SU-DHL-6 (cell line): ENCODE measurements around the gene BCAS4.

ENCODE experiments used
- H2AFZ ChIP-seq: fragments of 200-600 bp; sonication (generic); 2 replicates; pipeline ENCODE4 v1.6.1; 2014; ENCODE audit warnings: low read depth, mild to moderate bottlenecking, moderate library complexity, mixed read lengths, antibody characterized with exemption, low read length; ENCODE audit not compliant: severe bottlenecking
- H3F3A ChIP-seq: fragments of 200-600 bp; shearing (Covaris generic); 2 replicates; pipeline ENCODE4 v1.6.0; 2016; ENCODE audit warnings: antibody characterized with exemption, mild to moderate bottlenecking; ENCODE audit not compliant: insufficient read depth
- H3K27ac ChIP-seq: fragments of 200-600 bp; sonication (generic); 2 replicates; pipeline ENCODE4 v1.5.1; 2016; ENCODE audit warnings: low read depth, mild to moderate bottlenecking, low read length, moderate library complexity, mixed read lengths
- H3K27me3 ChIP-seq: fragments of 200-600 bp; sonication (generic), shearing (Covaris generic); 2 replicates; pipeline ENCODE4 v1.6.0; 2014; ENCODE audit warnings: mild to moderate bottlenecking, low read length
- H3K36me3 ChIP-seq: fragments of 200-600 bp; sonication (generic); 2 replicates; pipeline ENCODE4 v1.6.1; 2014; ENCODE audit warnings: mild to moderate bottlenecking, low read length, mixed read lengths
- H3K4me2 ChIP-seq: fragments of 300-600, 200-600 bp; shearing (Covaris generic), sonication (generic); 2 replicates; pipeline ENCODE4 v1.6.0; 2014; ENCODE audit warnings: low read length, low read depth, mild to moderate bottlenecking; ENCODE audit not compliant: poor library complexity, severe bottlenecking
- H3K4me3 ChIP-seq: fragments of 200-600 bp; sonication (generic); 2 replicates; pipeline ENCODE4 v1.5.1; 2014; ENCODE audit warnings: antibody characterized with exemption, low read length, mild to moderate bottlenecking, mixed read lengths; ENCODE audit not compliant: insufficient read depth, poor library complexity, severe bottlenecking
- H3K79me2 ChIP-seq: fragments of 200-600 bp; sonication (generic); 2 replicates; pipeline ENCODE4 v1.6.1; 2014; ENCODE audit warnings: mild to moderate bottlenecking, low read length, moderate library complexity; ENCODE audit not compliant: insufficient read depth
- H3K9ac ChIP-seq: fragments of 200-600 bp; sonication (generic); 2 replicates; pipeline ENCODE4 v1.7.0; 2014; ENCODE audit warnings: mild to moderate bottlenecking, low read length
- H3K9me2 ChIP-seq: fragments of 200-600 bp; sonication (generic); replicated peaks from 2 replicates; pipeline ENCODE4 v1.6.1; 2014; ENCODE audit warnings: low read length; ENCODE audit not compliant: insufficient read depth
- H3K9me3 ChIP-seq: fragments of 200-600 bp; sonication (generic); 2 replicates; pipeline ENCODE4 v1.6.1; 2014; ENCODE audit warnings: low read length, mixed read lengths; ENCODE audit not compliant: insufficient read depth
- H4K20me1 ChIP-seq: fragments of 200-600 bp; sonication (generic); 2 replicates; pipeline ENCODE4 v1.6.1; 2014; ENCODE audit warnings: low read depth, mild to moderate bottlenecking, antibody characterized with exemption, low read length, moderate library complexity, mixed read lengths
- CTCF ChIP-seq: fragments of 200-600 bp; sonication (generic); IDR thresholded peaks from one replicate; pipeline ENCODE4 v1.5.1; 2017; ENCODE audit warnings: antibody characterized with exemption, mild to moderate bottlenecking, low read length, moderate library complexity; ENCODE audit not compliant: insufficient read depth, poor library complexity, severe bottlenecking
- EZH2phosphoT487 ChIP-seq: fragments of 200-600 bp; sonication (generic), shearing (Covaris generic); conservative IDR thresholded peaks from 2 replicates; pipeline ENCODE4 v1.6.1; 2018; ENCODE audit warnings: mild to moderate bottlenecking, antibody characterized with exemption, low read length, moderate library complexity, mixed read lengths

The BCAS4 gene

GRCh38 chr20:50815162-50815989 lies 20.5 kb downstream of the BCAS4 start:
- no peak for TF ChIP-seq EZH2phosphoT487
- no peak for TF ChIP-seq CTCF
- H3K79me2 ChIP-seq: peaks cover 72% of the 10 kb centered on the region
- H3K9me2 ChIP-seq: no peaks in the 10 kb centered on the region
- peak overlapping the region; percentile 99 for H3K27ac ChIP-seq
- H3F3A ChIP-seq: peaks cover 89% of the 10 kb centered on the region
- H3K9ac ChIP-seq: peak overlapping the region; percentile 57
- H3K4me3 ChIP-seq: no peak overlapping the region
- no peaks in the 10 kb centered on the region for H3K36me3 ChIP-seq
- H4K20me1 ChIP-seq: no peaks in the 10 kb centered on the region
- H3K27me3 ChIP-seq: no peaks in the 10 kb centered on the region
- no peak overlapping the region for H2AFZ ChIP-seq
- H3K4me2 ChIP-seq: peak overlapping the region; percentile 90
- H3K9me3 ChIP-seq: no peaks in the 10 kb centered on the region

- Histone ChIP-seq H3K79me2 (peaks cover 73% of the 10 kb centered on the region), H3K36me3 (no peaks in the 10 kb centered on the region)
Measured at GRCh38 chr20:50817776-50818172, 22.9 kb downstream of the BCAS4 start.

GRCh38 chr20:50819349-50819748 lies 24.5 kb downstream of the BCAS4 start:
- no peaks in the 10 kb centered on the region for H4K20me1 ChIP-seq
- peak overlapping the region; percentile 43 for H3K4me2 ChIP-seq
- H3K9me2 ChIP-seq: no peaks in the 10 kb centered on the region
- TF ChIP-seq CTCF (no peak), EZH2phosphoT487 (no peak)
- peaks cover 61% of the 10 kb centered on the region for H3F3A ChIP-seq
- H3K9ac ChIP-seq: peak overlapping the region; percentile 56
- peaks cover 2% of the 10 kb centered on the region; the same call in 1 of the 2 replicates for H3K36me3 ChIP-seq
- peak overlapping the region; percentile 99 for H3K27ac ChIP-seq
- no peak overlapping the region for H2AFZ ChIP-seq
- H3K79me2 ChIP-seq: peaks cover 68% of the 10 kb centered on the region
- no peak overlapping the region for H3K4me3 ChIP-seq
- no peaks in the 10 kb centered on the region for H3K9me3 ChIP-seq
- no peaks in the 10 kb centered on the region for H3K27me3 ChIP-seq

More at GRCh38 chr20:50817776-50818172, 22.9 kb downstream of the BCAS4 start:
- H3K9me2 ChIP-seq: no peaks in the 10 kb centered on the region
- no peaks in the 10 kb centered on the region for H3K27me3 ChIP-seq
- TF ChIP-seq CTCF (no peak), EZH2phosphoT487 (no peak)
- no peaks in the 10 kb centered on the region for H3K9me3 ChIP-seq
- H3F3A ChIP-seq: peaks cover 77% of the 10 kb centered on the region
- peak overlapping the region; percentile 56 for H3K9ac ChIP-seq
- H4K20me1 ChIP-seq: no peaks in the 10 kb centered on the region
- no peak overlapping the region for H2AFZ ChIP-seq
- peak overlapping the region; percentile 43 for H3K4me2 ChIP-seq
- H3K4me3 ChIP-seq: peak overlapping the region; percentile 6
- peak overlapping the region; percentile 99 for H3K27ac ChIP-seq
